HS-27A (cell line): ENCODE results near the gene CIPC.
A peak's percentile ranks its signal among the peaks of the same experiment; 100 is the strongest.

Experiments
- DNase-seq: peaks from one replicate; pipeline ENCODE4 v3.0.0-alpha.2; 2012; ENCODE audit warnings: low read depth, missing footprints

The CIPC gene

DNA sequence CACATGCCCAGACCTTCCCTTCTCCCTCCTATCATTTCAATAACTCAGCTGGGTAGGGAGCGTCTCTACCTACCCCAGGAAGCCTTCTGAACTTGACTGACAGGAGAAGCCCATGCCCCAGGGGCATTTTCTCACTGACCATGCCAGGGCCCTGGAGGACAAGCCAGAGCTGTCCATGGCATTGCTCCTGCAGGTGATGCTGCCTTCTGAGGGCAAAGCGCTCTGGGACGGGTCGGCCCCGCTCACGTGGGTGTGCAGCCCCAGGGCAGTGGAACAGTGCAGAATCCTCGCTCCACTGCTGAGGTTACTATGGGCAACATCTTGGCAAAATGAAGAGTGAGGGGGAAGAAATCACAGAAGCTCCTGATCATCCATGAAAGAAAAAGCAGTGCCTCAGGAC, 28.5 kb upstream of the CIPC start:
- DNase-seq: no peak

DNA sequence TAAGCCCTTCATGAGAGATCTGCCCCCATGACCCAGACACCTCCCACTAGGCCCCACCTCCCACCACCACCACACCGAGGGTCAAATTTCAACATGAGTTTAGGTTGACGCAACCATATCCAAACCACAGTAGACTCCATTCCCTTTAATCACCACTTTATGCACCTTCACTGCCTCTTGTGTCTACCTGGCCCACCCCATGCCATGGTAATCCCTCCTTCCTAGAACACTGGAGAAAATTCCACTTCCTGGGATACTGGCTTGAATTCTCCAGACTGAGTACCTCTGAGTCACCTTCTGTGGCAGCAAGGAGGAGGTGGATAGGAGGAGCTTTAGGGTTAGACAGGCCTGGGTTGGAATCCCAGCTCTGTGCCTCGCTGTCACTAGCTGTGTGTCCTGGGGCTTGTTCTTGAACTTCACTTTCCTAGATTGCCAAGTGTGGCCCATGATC, 26.1 kb upstream of the CIPC start:
- DNase-seq: no peak

- no peak for DNase-seq
Measured at GRCh38 chr14:77074969-77075368, 23.1 kb upstream of the CIPC start.

GRCh38 chr14:77076113-77076631, 21.9 kb upstream of the CIPC start:
- no peak for DNase-seq

DNA sequence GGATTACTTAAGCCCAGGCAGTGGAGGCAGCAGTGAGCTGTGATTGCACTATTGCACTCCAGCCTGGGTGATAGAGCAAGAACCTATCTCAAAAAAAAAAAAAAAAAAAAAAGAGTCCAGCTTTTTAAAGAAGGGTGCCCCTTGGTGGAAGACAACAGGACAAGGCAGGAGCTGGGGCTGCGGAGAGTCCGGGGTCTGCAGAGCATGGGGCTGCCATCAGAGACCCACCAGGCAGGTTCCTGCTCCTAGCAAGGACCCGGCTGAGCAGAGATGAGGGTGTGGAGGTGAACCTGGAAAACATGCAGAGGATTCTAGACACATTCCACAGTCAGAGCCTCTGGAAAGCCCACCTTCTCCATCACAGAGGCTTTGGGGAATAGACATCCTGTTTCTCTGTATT, 21.0 kb upstream of the CIPC start:
- no peak for DNase-seq

- no peak for DNase-seq
Measured at GRCh38 chr14:77082356-77082755, 15.7 kb upstream of the CIPC start.

GRCh38 chr14:77083082-77083481, 15.0 kb upstream of the CIPC start:
- no peak for DNase-seq

- DNase-seq: no peak
Measured at GRCh38 chr14:77084985-77085384, 13.1 kb upstream of the CIPC start.

DNA sequence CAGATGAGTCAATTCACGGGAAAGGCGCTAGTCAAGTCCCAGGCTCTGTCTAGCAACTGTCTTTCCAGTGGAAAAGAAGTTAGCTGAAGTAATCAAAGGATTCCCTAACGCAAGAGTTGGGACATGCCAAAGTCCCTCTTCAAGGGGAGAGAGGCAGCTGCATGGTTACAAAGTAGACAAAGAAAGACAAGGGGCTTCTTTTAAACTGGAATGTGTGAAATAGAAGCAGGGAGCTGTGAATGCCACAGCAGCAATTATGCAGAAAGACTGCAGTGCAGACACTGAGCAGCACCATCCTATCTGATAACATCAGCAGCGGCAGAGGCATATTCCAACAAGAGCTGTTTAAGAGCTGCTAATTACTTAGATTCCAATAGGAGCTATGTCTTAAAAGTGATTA, 12.5 kb upstream of the CIPC start:
- no peak for DNase-seq

DNA sequence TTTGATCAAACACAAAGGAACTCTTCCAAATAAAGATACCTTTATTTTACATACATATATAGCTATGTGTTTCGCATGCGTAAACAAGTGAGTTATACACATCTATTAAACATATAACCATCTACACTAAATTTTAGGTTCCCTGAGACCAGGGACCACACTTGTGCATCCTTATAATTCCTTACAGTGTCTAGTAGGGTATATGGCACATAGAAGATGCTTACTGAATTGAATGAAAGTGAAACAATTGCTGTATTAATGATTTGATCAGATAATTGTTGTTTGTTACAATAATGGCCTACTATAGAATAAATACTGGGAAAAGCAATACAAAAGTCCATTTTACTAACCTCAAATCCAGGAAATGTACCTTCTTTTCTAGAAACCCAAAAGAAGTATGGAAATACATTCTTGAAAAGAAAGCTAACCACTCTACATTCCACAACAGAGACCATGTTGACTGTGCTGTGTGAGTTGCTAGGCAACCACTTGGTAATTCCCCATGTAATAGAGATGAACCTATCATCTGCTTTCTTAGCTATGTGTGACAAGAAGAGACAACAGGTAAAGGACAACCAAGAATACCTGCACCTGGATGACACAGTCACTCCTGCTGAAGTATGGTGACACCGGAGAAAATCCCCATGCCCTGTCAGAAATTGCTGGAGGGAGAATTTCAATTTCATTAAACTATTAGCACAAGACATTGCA, 11.9 kb upstream of the CIPC start:
- no peak for DNase-seq

GRCh38 chr14:77086951-77087350, 11.1 kb upstream of the CIPC start:
- no peak for DNase-seq

GRCh38 chr14:77087631-77088030, 10.4 kb upstream of the CIPC start:
- DNase-seq: no peak

DNA sequence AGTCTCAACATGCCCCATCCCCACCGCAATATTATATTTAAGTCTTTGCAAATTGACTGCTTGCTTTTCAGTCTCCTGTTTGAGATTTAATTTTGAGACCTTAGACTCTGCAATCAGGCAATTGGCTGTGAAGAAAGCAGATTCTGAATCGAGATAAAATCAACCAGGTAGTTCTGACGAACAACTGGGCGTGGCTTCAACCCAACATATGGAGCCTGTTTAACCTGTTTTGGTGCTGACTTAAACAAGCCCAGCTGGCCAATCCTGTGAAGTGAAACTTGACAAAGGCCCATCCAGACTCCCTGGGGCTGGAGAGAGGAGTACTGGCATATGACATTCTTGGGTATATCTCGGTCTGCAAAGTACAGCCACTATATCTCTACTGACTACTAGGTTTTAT, 9.8 kb upstream of the CIPC start:
- DNase-seq: no peak

DNA sequence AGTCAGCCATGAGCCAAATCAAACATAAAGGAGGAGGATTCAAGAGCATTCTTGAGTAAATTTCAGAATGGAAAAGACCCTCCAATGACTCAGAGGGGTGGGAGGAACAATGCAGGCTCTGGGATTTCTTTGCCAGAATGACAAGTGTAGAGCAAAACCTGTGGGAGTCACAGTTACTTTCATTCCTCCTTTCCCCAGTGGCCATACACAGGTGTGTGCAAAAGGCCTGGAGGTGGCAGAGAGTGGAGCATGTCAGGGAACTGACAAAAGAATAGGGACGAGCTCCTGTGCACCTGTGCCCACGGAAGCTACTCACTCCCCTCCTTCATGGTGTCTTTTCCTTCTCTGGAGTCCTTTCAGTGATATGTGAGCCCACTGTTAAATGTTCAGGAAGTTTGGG, 9.4 kb upstream of the CIPC start:
- no peak for DNase-seq

DNA sequence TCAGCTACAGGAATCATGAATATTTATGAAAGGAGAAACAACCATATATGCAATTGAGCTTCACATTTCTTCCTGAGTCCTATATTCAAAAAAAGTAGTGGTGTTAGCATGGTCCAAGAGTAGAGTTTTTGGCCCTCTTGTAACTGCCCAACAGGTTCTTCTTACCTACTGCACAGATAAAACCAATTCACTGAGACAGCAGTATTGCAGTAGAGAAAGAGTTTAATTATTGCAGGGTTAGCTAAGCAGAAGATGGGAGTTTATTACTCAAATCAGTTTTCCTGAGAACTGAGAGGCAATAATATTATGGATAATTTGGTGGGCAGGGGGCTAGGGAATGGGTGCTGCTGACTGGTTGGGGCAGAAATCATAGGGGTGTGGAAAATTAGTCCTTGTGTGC, 6.5 kb upstream of the CIPC start:
- DNase-seq: no peak

- no peak for DNase-seq
Measured at GRCh38 chr14:77092676-77093075, 5.4 kb upstream of the CIPC start.

DNA sequence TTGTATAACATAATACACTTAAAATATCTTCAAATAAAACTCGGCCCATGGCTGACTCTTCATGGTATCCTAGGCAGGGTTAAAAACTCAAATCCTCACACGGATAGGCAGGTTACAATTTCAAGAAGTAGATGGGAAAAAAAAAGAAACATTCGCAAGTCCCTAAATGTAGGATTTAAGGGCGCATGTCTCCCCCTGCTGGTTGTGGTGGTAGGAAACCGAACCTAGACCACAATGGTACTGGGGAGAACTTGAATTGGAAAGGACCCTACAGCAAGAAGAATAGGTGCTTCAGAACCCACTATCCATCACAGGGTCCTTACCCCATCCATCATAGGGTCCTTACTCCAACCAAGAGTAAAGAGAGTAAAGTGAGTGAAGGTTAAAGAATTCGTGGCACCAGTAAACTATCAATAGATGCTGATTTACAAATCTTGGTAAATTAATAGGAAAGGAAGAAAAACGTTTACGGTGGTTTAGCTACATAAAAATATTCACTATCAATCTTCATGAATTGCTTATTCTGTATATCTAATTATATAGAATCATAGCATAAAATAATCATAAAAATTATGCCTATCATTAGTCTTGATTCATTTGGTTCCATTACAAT, 3.3 kb upstream of the CIPC start:
- DNase-seq: peak; percentile 46

GRCh38 chr14:77097006-77097699, 905 bp upstream of the CIPC start:
- peak; percentile 14 for DNase-seq

DNA sequence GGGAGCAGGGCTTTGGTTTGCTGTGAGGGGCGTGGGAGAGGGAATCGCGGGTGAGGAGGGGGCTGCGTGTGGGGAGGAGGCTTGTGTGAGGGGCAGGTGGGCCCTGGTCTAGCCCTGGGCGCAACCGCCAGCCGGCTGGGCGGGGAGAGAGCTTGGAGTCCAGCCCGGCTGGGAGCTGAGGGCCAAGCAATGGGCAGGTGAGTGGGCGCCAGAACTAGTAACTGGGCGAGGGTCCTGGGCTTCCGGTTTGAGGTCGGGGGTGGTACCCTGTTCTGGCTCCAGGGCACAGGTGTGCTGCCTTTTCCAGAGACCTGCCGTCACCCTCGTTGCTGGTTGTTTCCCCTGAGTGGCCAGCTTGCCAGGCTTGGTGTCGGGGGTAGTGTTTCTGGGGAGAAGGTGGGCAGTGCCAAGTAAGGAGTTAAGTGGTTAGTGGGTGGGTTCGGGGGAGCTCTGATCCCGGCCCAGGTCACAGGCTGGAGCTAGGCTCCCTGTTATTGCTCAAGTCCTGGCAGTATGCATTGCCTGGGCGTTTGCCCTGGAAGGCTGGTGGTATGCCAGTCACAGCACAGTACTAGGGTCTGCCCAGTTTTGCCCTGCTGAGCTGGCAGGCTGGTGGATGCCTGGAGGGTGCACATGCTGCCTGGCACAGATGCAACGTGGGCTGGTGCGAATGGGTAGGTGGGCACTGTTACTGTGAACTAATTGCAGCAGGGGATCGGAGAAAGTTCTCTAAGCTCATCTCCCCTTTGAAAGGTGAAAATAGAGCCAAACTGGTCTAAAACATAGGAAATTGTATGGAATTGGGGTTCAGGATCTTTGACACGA, 683 bp downstream of the CIPC start:
- no peak for DNase-seq

DNA sequence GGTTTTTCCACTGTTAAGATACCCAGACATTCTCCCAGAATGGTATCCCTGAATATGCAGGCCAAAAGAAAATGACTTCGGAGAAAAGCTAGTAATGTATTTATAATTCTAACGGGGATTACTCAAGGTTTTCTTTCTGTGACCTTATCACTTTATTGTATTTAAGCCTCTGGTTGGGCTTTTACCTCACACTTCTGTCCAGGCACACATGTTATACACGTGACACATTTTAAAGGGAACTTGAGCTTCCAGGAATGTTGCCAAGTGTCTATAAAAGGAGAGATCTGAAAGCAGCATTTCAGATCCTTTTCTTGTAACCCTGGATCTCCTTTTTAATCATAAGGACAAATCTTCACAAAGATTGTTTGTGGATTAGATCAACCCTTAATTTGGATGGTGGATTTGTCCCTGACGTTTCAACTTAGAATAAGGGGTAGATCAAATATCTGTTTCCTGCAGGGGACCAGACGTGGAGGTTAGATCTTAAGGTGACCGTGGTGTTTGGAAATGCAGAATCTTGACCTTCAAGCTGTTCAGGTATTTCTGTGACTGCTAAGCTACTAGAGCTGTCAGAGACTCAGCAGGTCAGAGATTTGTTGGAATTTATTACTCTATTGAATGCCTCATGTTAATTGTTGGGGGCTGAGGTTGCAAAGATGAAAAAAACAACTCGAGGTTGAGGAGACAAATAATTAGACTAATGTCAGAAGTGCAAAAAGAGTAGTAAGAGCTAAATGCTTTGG, 1.5 kb downstream of the CIPC start:
- peak; percentile 20 for DNase-seq

- no peak for DNase-seq
Measured at GRCh38 chr14:77100961-77101360, 2.9 kb downstream of the CIPC start.

DNA sequence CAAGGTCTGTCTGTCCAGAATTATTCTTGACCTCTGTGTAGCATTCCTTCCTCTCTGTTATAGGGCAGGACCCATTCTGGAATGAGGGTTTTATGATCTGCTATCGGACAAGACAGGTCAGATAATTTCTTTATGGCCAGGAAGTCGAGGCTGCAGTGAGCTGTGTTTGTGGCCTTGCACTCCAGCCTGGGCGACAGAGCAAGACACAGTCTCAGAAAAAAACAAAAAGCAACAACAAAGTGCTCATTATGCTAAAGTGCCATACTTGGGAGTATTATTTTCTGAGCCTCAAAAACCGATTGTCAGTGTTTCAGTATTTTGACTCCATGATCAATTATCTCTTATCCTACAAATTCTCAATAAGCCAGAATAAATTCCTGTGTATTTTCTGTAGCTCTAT, 4.1 kb downstream of the CIPC start:
- DNase-seq: no peak
